GM18508 (cell line): ENCODE measurements around the gene XAF1.
"Not testable (repeated sequence)": the region's sequence is repeated elsewhere in the genome, so short reads cannot be mapped to it uniquely, and the experiment has no call there.

ENCODE experiments used
- ATAC-seq: cut with Tn5 transposase; IDR thresholded peaks from one replicate; pipeline ENCODE4 v1.9.1; 2021; ENCODE audit warnings: moderate number of reproducible peaks; ENCODE audit not compliant: insufficient read depth, unreplicated experiment

The XAF1 gene

DNA sequence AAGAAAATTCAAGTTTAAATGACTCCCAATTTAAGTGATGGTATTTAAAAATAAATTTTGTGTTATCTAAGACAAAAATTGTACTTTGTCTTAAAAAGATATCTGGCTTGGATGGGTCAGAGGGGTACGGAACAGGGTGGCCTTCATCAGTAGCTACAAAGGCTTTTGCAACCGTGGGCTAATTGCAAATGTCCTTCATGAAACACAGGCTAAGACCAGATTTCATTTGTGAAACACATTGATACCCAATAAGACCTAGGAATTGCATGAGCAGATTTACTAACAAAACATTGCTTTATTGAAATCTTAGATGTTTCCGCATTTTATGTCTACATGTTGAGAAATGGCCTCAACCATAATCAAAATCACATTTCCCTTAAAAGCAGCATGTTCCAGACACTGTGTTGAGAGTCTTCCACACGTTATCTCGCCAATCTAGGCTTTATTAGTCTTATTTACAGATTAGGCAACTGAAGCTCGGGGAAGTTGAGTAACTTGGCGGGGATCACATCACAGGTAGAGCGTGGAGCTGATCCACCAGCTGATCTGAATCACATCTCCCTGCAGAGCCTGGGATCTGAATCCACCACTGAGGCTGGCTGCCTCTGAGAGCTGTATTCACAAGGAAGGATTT, 42.0 kb downstream of the XAF1 start:
- ATAC-seq = no peak

DNA sequence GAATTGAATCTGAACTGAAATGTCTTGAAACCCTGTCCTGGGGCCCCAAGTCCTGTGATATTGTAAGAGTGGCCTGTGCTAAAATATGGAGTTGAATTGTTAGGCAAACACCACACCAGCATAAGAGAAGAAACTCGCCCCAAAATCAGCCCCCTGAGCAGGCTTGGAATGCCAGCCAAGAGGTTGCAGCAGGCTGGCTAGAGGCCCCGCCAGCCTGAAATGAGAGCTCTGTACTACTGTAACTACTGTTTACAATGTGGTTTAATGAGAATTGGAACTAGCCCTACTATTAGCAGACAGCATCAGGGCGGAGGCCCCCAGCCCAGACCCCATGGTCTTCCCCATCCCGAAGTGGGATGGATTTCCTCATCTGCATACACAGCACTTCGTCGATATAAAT, 43.9 kb downstream of the XAF1 start:
- no peak for ATAC-seq

DNA sequence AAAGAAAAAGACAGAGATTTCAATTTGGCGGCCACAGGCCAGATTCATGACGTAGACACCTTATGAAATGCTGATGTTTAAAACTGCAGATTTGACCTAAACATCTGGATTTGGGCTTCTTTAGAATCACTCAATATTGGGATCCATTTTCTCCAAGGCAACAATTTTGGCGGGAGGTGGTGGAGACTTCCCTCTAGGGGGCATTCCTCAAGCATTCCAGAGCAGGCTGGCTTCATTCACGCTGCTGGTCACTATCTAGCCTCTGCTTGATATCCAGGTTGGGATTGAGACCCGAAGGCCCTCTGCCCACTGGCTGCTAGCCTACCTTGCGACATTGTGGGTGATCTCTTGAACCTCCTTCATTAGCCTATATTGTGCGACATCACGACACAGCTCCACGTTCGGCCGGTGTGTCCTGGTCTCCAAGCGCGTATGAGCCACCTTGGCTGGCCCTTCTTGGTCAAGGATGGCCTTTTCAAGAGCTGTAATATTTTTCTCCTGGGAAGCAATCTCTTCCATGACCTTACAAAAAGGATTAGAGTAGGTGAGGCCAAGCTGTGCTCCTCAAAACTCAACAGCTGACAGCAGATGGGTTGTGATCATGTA, 44.7 kb downstream of the XAF1 start:
- no peak for ATAC-seq

DNA sequence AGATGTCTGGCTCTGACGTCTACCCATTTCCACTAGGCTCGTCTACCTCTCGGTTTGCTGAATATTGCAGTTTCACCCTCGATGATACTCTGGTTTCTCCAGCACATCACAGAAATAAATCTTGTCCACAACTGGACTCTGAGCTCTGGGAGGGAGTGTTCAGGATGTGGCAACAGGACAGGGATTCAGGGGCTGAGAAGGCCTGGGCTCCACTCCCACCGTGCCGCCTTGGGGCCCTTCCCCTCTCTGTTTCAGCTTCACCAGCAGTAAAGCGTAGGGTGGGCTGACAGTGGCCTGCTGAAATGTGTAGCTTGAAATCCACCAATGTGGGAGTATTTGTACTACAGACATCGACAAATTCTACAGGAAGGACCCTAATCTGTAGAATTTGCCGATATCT, 55.7 kb downstream of the XAF1 start:
- no peak for ATAC-seq

DNA sequence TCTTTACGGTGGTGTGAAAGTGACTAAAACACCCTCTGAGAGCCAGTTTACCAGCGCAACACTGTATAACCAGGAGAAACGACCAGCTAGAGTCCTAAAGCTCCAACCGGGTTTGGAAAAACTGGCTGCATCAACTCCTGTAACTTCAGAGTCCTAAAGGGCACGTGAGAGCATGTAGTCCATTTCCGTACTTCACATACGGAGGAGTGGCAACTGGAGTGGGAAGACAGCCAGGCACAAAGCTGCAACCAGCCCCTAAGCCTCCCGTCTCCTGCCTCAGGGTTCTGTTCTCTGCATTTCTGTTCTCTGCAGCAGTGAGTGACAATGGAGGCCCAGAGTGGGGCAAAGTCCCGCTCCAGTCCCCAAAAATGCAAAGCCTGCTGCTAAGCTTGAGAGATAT, 56.4 kb downstream of the XAF1 start:
- no peak for ATAC-seq

DNA sequence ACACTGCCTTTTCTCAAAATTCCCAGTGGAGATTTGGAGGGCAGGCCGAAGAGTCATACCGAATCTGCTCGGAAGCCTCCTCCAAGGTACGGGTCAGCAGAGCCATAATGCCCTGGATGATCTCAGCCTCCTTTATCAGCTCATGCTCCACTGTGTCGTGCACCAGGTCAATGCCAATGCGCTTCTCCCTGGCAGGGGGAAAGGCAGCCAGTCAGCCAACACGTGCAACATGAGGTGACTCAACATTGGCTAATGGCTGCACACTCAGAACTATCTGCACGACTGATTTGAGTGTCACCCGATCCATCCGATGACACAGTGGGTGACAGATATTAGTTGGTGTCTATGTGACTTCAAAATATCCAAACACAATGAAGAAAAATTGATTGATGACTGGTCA, 59.9 kb downstream of the XAF1 start:
- no peak for ATAC-seq

DNA sequence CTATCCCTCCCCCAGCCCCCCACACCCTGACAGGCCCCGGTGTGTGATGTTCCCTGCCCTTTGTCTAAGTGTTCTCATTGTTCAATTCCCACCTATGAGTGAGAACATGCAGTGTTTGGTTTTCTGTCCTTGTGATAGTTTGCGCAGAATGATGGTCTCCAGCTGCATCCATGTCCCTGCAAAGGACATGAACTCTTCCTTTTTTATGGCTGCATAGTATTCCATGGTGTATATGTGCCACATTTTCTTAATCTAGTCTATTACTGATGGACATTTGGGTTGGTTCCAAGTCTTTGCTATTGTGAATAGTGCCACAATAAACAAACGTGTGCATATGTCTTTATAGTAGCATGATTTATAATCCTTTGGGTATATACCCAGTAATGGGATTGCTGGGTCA, 60.5 kb downstream of the XAF1 start:
- not testable (repeated sequence) for ATAC-seq

DNA sequence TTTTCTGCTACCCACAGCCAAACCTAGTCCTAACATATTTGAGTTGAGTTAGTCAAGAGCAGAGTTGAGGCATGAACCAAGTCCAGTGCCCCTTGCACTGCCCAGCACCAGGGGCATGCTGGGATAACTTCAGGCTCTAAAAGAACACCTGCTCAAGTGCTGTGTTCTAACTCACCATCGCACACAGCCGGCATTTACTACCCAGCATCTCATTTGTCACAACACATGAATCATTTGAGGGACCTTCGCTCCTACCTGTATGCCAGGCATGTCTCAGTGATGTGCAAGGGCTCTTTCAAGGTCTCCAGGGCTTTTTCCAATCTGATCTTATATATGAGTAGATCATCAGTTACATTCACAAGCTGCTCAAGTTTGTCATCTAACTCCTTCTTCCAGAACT, 63.1 kb downstream of the XAF1 start:
- ATAC-seq = no peak

DNA sequence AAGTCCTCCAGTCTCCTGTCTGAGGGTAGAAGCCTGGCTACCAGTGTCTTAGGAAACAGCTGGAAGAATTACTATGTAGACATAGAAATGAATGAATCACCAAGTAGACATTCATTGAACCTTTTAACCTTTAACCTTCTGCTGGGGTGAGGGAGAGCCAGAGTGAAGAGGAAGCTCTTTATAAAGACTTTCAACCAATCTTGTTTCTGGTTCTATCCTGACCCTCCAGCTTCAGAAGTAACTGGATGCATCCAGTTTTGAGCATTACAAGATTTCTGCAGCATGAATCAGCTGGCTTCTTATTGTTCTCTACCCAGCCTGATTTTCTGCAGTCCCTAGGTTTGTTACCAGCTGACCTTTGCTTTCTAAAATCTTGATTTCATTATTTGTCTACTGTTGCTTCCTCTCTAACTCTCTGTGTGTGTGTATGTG, 67.2 kb downstream of the XAF1 start:
- no peak for ATAC-seq
